Heart left ventricle (tissue), 13 donors: ENCODE measurements around the gene GLYR1.

Experiments used
- CTCF ChIP-seq, 12 donors: fragments of 200-600 bp; sonication (generic) in 4 of 12; IDR thresholded peaks; one replicate each; pipeline versions ENCODE4 v1.5.0 to v1.8.0; 2018 to 2022; ENCODE audit warnings: antibody characterized with exemption in 12 of 12, mild to moderate bottlenecking in 5 of 12
- POLR2A ChIP-seq, 2 donors: fragments of 450-650 bp; IDR thresholded peaks; one replicate each; pipeline ENCODE4 v1.6.1; 2017; ENCODE audit warnings: antibody characterized with exemption in 2 of 2, mild to moderate bottlenecking in 2 of 2, moderate library complexity in 2 of 2
- donor health status: ischemic (EF 13 %, LVEDD 7.1; RV severe dilation, severe dysfunction).
- donor health status: DM: no; HTN: yes; CAD: no.
- donor health status: DM: no; HTN: no; CAD: no.
- donor health status: ischemic (EF 25% LVEDD 6.9; RV normal size, moderate dysfunction).
- donor health status: ischemic (EF 25% LVEDD 5.7; RV mildly dilated, moderate dysfunction).
- donor health status: ischemic (EF 35%, LVEDD 5.7; RV mildly dilated, moderate dysfunction).
- donor health status: nonischemic (EF 11% LVEDD 7.7; RV severe dilation, severe dysfunction).
- donor health status: DM: yes; HTN: yes; CAD: no.
- donor health status: PGD.
- donor health status: ischemic (EF 29% LVEDD 5.4; RV normal size, mild dysfunction).
- donor health status: nonischemic (EF 23%, LVEDD 6.1; RV moderate dilation, normal function).

- TF ChIP-seq POLR2A (IDR thresholded peaks at IDR 0.05): no peak
- no peak for TF ChIP-seq CTCF (IDR thresholded peaks at IDR 0.05)
Observed at GRCh38 chr16:4775005-4775404, 72.1 kb downstream of the GLYR1 start.
